ENCODE results near the gene ANKS6.

ANKS6 gene

DNA sequence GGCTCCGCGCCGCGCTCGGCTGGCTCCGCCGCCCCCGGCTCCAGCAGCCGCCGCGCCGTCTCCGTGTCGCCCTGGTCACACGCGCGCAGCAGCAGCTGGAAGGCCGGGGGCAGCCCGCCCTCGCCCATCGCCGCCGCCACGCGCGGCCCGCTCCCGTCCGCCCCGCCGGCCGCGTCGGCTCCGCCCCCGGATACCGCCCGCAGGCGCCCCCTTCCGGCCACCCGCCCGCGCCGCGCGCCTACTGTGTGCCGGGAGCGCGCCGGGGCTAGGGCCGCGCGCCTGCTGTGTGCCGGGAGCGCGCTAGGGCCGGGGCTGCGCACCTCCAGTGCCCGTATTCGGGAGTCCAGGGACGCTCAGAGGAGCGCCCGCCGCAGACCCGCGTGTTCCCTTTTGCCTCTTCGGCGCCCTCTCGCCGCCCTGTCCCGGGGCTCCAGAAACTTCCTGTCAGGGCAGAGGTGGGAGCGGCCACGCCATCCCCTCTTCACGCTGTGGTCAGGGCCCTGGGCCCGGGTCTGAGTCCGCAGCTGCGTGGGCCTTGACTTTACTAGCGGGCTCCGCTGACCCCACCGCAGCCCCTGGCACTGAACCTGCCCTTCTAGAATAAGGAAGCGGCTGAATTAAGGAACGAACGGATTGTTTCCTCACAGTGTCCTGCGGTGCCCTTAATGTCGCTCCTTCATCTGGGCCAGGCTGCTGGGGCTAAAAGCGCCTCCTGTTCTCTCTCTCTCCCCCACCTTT lies at the start of gene ANKS6:
Gene ANKS6, minus strand, starts transcription at position 192 of the 738 bp plus-strand sequence. Its CDS starts 64 bp downstream, at position 128.
- peak; percentile 83 to 91 for DNase-seq

DNA sequence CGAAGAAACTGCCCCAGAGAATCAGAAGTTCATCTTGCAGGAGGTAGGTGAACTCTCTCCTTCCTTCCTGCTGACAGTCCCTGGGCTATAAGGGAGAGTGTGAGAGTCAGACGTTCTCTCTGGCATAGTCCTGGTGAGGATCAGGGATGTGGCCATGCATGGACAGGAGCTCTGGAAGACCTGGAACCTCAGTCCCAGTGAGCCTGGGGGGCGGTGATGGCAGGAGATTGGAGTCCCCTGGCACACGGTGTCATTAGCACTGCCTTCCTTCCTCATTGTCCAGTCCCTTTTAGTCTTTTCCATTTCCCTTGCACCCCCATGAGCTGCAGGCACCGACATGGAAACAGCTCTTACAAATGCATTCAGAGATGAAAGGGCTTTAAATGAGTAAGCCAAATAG lies 49.7 kb upstream of the ANKS6 start:
- DNase-seq = no peak

DNA sequence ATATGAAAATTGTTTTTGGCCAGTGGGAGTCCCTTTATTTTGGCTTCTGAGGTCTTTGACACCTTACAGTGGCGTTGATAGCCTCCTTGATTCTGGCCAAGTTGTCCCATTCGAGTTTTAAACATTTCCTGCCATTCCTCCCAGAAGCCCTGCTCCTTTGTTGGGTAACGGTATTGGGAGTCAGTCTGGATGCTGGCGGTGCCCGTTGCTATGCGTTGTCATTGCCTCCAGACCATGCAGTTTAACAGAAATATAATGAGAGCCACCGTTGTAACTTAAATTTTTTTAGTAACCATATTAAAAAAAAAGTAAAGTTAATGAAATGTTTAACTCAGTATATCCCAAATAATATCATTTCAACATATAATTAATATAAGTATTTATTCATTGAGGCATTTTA lies 46.2 kb upstream of the ANKS6 start:
- DNase-seq = no peak

DNA sequence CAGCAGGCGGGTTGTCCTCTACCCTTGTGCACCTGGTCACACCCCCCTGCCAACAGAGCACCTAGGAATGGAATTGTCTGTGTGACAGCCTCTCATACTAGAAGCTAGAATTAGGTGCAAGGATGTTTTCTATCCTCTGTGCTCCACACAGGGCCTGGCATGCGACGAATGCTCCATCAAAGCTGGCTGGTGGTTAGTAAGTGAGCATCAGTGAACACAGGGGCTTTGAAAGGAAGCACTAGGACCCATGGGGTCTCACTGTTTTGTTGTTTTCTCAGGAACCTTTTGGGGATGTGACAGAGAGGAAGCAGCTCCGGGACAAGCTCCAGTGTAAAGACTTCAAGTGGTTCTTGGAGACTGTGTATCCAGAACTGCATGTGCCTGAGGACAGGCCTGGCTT lies 43.4 kb upstream of the ANKS6 start:
- no peak for DNase-seq

DNA sequence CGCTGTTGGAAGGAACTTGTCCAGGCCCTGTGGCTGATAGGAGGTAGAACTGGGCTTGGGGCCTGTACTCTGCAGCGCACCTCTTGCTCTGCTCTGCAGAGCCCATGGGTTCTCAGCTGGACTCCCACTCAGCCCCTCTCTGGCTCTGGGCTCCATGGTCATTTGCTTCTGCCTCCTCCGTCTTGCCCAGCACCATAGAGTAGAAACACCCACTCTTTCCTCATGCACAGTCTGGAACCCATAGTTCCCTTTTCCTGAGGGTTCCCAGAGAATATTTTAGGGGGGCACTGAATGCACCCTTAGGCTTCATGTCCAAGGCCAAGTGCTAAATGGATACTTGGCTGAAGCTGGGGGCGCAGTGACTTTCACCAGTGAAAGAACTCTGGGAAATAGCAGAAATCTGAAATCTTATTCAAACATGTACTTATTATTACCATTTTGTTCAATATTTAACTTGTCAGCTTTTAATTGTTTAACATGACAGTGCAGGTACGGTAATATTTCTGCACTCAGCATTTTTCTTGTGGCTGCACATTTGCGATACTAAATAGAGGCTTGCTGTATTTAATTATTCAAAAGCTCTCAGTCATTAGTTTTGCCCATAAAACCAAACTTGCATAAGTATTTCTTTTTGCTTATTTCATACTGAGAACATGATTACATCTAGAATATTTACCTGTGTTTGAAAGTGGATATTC lies 42.7 kb upstream of the ANKS6 start:
- no peak for DNase-seq

DNA sequence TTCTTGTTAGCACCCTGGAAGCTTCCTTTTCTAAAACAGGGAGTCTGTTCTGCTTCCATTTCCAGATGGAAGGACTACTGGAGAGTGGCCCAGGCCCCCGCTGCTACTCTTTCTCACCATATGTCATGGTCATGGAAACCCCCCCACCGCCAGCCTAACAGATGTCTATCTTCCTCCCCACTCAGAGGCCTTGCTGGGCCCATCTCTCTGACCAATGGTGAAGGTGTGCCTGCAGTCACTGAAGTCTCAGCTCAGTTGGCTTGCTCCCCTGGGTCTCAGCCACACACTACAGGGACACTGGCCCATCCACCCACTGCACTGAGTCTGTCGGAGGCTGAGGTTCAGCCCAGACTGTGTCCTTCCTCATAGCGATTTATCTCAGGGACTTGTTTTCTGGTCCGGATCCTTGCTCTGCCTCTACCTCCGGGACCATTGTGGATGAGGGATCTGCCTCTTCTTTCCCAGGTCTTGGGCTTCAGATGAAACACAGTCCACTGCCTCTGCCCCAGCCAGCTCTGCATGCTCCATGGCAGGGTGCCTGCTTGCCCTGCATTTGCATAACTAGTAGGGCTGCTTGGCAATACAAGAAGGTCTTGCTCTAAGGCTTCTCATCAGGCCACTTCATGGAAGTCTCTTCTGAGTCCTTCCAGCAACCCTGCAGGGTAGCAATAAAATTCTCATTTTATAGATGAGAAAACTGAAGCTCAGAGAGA lies 42.0 kb upstream of the ANKS6 start:
- no peak for DNase-seq

DNA sequence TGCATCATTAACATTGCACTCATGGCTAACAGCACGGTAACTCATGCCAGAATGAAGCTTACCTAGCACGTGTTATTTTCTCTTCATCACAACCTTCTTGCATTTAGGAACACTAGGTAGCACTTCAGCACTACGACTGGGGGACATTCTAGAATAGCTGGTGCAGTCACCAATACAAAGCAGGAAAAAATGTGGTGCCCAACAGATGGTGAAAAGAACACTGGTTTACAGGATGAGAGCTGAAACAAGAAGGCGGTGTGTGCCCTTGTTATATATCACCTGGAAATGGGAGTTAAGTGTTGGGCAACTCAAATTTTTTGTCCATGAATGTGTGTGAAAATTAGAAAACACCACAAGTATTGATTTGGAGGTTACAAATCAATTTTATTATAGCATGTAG lies 41.2 kb upstream of the ANKS6 start:
- no peak for DNase-seq

DNA sequence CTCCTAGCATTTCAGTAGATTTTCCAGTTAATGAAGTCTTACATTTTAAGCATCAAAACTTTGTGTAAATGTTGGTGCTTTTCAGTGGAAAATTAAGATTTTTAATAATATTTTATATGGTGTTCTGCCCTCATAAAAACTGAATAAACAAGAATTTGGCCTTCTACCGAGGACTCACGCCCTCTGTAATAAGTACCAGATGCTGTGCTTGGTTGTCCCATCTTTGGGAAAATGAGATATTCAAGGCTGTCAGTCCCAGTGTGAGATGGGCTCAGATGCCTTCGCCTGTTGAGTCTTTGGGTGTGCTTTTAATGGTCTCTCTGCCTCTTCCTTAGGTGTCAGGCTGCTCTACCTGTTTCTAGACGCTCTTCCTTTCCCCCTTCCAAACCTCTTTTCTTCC lies 39.9 kb upstream of the ANKS6 start:
- no peak for DNase-seq

DNA sequence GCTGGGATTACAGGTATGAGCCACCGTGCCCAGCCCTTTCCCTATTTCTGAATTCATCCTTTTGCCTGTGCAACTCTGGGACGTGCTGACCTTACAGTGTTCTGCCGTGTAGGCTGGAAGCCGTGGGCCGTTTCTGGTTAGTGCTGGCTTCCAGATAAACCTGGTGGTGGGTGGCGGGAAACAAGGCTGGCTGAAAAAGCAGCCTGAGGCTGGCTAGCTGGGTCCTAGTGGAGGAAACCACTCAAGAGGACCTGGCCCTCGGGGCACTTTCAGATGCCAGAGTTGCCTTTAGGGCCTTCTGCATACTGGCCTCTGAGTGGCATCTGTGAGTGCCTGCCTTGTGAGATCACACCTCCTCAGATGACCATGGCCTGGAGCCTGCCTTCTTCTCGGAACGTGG lies 38.0 kb upstream of the ANKS6 start:
- DNase-seq = no peak

DNA sequence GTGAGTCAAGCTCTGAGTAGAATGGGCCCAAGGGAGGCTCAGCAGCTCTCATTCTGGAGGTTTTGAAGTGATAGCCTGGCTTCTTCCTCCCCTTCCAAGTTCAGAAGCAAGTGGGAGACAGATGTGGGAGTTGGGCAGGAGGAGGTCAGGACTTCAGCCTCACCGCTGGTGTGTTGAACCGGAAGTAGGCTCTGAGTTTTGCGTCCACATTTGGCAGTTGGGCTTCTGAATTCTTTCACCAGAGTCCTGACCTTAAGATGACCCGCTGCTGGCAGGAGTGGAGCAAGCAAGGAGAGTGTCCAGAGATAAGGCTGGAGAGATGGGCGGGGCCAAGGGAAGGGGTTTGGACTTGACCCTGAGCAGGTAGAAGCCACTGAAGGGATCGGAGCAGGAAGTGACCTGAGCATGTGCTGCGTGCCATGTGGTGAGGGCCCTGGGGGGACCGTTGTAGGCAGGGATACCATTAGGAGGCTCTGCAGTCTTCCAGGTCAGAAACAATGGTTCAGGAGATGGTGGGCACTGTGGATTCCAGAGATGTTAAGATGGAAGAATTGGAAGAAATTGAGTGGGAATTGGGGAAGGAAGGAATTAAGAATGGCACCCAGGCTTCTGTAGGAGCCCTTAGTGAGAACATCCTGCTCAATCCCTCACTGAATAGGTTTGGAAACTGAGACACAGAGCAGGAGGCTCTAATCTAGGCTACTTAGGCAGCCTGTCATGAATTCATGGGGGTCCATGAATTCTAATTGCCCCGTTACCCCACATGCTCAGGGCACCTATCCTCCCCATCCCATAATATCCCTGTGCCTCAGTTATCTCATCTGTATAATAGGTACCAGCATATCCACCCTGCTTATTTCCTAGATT lies 37.0 kb upstream of the ANKS6 start:
- DNase-seq = no peak

DNA sequence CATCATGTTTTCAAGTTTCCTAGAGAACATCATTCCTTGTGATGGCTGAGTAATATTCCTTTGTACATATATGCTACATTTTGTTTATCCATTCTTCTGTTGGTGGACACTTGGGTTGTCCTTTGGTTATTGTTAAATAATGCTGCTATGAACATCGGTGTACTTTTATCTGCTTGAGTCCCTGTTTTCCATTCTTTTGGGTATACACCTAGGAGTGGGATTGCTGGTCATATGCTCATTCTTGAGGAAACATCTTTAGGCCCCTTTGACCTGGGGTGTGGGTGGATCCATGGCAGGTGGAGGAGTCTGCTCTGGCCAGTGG lies 36.4 kb upstream of the ANKS6 start:
- no peak for DNase-seq

DNA sequence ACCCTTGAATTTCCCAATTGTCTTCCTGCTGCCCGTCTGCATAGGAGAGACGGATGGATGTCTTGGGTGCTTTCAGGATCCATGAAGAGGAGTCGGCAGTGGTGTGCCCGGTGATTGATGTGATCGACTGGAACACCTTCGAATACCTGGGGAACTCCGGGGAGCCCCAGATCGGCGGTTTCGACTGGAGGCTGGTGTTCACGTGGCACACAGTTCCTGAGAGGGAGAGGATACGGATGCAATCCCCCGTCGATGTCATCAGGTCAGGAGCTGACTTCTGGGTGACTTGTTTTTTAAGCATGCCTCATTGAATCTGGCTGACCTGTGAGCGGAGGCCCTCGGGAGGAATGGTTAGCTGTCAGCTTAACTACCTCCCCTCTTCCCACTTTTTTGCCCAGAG lies 35.3 kb upstream of the ANKS6 start:
- no peak for DNase-seq

DNA sequence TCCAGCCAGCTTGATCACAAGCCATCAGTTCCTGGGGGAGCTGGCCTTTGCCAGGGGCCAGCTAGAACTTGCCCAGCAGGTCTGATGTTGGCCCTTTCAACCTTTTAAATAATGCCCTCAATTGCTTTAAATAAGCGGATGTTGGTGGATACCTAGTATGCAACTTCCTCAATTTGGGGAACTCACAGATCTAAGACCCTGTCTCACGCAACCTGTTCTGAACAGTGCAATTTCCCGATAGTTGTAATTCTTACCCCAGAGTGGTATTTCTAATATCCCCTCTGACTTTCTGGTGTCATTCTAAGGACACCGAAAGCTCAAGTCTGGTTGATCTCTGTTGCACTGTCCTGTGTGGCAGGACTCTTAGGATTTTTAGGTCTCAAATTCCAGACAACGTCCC lies 34.2 kb upstream of the ANKS6 start:
- no peak for DNase-seq

DNA sequence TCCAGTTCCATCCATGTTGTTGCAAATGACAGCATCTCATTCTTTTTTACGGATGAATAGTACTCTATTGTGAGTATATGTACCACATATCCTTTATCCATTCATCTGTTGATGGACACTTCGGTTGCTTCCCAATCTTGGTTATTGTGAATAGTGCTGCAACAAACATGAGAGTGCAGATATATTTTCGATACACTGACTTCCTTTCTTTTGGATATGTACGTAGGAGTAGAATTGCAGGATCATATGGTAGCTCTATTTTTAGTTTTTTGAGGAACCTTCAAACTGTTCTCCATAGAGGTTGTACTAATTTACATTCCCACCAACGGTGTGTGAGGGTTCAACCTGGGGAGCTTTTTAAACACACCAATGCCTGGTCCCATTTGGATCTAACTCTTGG lies 33.4 kb upstream of the ANKS6 start:
- no peak for DNase-seq

DNA sequence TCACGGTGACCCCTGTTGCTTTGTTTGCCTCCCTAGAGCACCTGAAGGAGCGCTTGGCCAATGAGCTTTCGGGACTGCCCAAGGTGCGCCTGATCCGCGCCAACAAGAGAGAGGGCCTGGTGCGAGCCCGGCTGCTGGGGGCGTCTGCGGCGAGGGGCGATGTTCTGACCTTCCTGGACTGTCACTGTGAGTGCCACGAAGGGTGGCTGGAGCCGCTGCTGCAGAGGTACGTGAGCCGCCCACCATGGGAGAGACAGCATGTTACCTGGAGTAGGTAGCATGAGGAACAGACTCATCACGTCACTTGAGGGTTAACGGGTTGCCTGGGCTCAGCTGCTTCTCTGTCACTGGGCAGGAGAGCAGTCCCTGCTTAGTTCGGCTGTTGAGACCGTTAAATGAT lies 30.4 kb upstream of the ANKS6 start:
- DNase-seq = no peak

DNA sequence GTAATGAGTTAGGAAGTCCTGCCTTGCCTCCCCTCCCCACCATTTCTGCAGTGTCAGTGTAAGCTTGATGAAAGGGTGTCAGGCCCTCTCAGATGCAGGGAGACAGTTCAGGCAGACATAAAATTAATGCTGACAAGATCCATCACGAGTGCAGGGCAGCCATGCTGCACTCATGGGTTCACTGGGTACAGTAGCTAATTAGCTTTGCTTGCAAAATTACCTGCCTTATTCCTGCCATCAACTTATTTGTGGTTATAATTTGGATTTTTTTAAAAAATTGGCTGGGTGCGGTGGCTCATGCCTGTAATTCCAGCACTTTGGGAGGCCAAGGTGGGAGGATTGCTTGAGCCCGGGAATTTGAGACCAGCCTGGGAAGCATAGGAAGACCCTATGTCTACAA lies 29.1 kb upstream of the ANKS6 start:
- DNase-seq = no peak

DNA sequence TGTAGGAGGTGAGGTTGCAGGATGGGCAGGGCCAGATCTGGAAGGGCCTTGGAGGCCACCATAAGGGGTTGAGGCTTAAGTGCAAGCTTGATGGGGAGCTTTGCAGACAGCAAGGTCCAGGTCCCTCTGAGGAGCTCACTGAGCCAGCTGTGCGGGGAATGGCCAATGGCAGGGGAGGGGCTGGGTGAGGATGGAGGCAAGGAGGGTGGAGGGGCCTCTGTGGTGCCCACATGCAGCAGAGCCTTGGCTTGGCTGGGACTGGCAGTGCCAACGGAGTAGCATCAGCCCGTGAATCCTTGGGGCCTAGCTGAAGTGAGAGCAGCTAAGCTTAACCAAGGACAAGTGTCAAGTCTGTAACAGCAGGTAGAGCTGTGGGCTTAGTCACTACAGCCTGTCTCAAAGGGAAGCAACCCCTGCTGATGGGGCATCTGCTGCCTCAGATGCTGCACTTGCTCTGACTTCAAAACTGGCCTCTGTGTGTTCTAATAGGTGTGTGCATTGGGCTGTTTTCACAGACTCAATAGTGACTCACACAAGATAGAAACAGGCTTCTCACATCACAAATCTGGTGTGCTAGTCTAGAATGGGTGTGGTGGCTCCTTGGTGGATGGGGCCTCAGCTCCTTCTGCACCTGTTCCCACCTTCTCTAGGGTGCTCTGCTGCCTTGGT lies 27.4 kb upstream of the ANKS6 start:
- no peak for DNase-seq

DNA sequence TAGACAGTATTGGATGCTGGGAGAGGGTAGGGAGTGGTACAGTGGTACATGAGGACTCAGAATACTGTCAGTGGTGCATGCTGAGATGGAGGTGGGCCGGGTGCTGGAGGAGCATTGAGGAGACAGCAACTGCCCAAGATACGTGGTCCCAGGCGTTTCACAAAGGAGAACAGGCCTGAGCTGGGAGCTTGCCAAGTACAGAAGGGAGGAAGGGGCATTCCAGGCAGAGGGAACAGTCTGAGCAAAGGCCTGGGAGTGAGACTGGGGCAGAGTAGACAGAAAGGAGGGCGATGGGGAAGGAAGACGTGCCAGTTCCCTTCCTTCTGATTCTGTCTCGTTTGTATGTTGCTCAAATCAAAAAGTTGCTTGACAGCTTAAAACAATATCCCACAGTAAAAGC lies 26.3 kb upstream of the ANKS6 start:
- no peak for DNase-seq

DNA sequence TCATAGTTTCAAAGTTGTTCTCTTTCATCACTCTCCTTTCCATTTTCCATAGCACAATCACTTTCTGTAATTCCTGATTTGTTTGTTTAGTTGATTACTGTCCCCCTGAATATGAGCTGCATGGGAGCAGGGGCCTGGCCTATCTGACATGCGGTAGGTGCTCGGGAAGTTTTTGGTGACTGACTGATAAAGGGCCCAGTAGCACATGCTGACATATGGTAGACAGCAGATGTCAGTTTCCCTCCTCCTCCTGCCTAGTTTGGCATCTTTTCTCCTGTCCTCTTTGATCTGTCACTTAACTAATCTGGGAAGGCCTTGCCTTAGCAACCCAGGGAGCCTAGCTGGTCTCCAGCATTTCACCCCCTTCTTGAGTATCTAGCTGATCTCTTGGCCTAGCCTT lies 25.5 kb upstream of the ANKS6 start:
- DNase-seq = no peak

DNA sequence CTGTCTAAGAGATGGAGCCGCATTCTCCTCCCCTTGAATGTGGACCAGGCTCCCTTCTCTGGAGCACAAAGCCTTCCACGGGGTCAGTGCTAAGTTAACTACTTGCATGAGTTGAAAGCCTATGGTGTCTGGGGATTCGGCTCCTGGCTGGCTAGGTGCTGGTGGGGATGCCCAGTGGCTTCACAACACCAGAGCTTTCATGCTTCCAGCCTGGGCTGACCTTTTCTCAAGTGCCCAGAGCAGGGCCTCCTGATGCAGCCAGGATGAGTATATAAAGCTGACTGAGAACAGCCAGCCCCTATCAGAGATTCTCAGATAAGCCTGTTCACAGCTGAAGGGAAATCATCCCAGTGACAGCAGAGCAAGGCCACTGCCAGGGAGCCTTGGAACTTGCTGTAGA lies 22.9 kb upstream of the ANKS6 start:
- no peak for DNase-seq

DNA sequence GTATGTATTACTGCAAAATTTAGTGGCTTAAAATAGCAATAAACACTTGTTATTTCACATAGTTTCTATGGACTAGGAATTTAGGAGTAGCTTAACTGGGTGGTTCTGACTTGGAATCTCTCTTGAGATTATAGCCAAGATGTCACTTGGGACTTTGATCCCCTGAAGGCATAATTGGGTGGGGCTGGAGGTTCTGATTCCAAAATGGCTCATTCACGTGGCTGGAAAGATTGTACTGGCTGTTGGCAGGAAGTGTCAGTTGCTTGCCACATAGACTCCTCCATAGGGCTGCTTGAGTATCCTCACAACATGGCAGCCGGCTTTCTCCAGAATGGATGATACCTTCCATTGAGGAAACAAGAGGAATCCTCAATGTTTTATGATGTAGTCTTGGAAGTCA lies 22.4 kb upstream of the ANKS6 start:
- no peak for DNase-seq

DNA sequence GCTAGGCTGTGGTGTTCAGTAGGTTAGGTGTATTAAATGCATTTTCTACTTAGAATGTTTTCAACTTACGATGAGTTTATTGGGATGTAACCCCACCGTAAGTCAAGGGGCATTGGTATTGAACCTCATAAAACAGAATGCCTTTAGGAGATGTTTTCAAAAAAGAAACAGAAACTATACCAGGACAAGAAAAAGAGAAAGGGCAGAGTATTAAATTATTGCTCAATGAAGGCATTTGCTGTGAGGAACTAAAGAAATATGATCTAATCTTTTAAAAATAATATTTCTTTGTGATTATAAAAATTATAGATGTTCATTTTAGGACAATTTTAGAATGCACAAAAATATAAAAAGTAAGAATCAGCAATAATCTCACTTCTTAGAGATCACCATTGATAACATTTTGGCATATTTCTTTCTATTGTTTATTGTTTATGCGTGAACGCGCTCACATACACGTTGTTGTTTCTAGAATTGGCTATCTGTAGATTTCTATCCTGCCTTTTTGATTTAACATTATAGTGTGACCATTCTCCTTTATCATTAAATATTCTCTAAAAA lies 19.1 kb upstream of the ANKS6 start:
- DNase-seq = no peak

Measured in stimulated activated CD4-positive, alpha-beta T cell treated with anti-CD3 and anti-CD28 coated beads, Interleukin-2, amount 100 ng/mL, for 48 hours (primary cell).